Thymus (tissue), 11 donors: Measurements from ENCODE around the gene TCF7L1. TPM values are rescaled to one million over a fixed set of nuclear protein-coding genes. Genes with fewer than 3 reads are reported as not detected.
"Not testable (repeated sequence)": the region's sequence is repeated elsewhere in the genome, so short reads cannot be mapped to it uniquely, and the experiment has no call there.

ENCODE experiments used
- DNase-seq, 9 donors: peaks; one replicate each; pipeline ENCODE4 v3.0.0-alpha.2; 2013; ENCODE audit warnings: low spot score in 9 of 9, low read depth in 6 of 9, missing footprints in 1 of 9
- H3K27ac ChIP-seq, 2 donors: one replicate each; pipeline ENCODE4 v1.5.1; 2013; ENCODE audit warnings: control low read depth in 1 of 2, low read depth in 1 of 2, low read length in 1 of 2, mild to moderate bottlenecking in 1 of 2, moderate library complexity in 1 of 2
- H3K27me3 ChIP-seq, 2 donors: one replicate each; pipeline ENCODE4 v1.5.1; 2013; ENCODE audit warnings: low read length in 1 of 2; ENCODE audit not compliant: control insufficient read depth in 2 of 2, insufficient read depth in 1 of 2
- H3K36me3 ChIP-seq, 2 donors: one replicate each; pipeline ENCODE4 v1.5.1; 2013; ENCODE audit warnings: low read length in 1 of 2, mild to moderate bottlenecking in 1 of 2, moderate library complexity in 1 of 2; ENCODE audit not compliant: control insufficient read depth in 2 of 2, insufficient read depth in 2 of 2
- H3K4me1 ChIP-seq, 2 donors: one replicate each; pipeline ENCODE4 v1.5.1; 2013; ENCODE audit warnings: low read length in 2 of 2; ENCODE audit not compliant: control insufficient read depth in 2 of 2, insufficient read depth in 2 of 2
- H3K4me3 ChIP-seq, 2 donors: one replicate each; pipeline ENCODE4 v1.5.1; 2013; ENCODE audit warnings: low read length in 2 of 2, control low read depth in 1 of 2, mild to moderate bottlenecking in 1 of 2
- H3K9me3 ChIP-seq, 2 donors: one replicate each; pipeline ENCODE4 v1.5.1; 2013; ENCODE audit warnings: low read length in 1 of 2, mild to moderate bottlenecking in 1 of 2; ENCODE audit not compliant: control insufficient read depth in 2 of 2, insufficient read depth in 1 of 2
- WGBS: extraction: QIAGEN DNeasy Blood & Tissue Kit; methylation state at CpG from one replicate; pipeline ENCODE4 v1.1.7; 2013; 5-methylcytosine and 5-hydroxymethylcytosine counted together
- polyA plus RNA-seq: library from polyadenylated mRNA; stranded (reverse); fragments of 200-250 nt; gene quantifications from one replicate; pipeline ENCODE4 v1.2.3, GENCODE V29; 2013
- total RNA-seq: library from RNA; stranded (reverse); fragments of 120-200 nt; gene quantifications from one replicate; pipeline ENCODE4 v1.2.4, GENCODE V29; 2013
- donor health status: healthy.

The TCF7L1 gene
- total and polyA plus RNA-seq, 2 donors, result 0.90 to 6.6 TPM

- WGBS, result 98% methylated on average over 30 of the region's 30 CpGs
- Histone ChIP-seq H3K27ac (no peak overlapping the region), H3K9me3 (no peaks in the 10 kb centered on the region), H3K4me1 (no peaks in the 10 kb centered on the region), H3K4me3 (no peak overlapping the region), H3K36me3 (peaks cover 10 to 29% of the 10 kb centered on the region in 2 donors), H3K27me3 (no peaks in the 10 kb centered on the region)
- DNase-seq, result no peak
Observed at GRCh38 chr2:85341269-85342029, 208.3 kb downstream of the TCF7L1 start.

DNA sequence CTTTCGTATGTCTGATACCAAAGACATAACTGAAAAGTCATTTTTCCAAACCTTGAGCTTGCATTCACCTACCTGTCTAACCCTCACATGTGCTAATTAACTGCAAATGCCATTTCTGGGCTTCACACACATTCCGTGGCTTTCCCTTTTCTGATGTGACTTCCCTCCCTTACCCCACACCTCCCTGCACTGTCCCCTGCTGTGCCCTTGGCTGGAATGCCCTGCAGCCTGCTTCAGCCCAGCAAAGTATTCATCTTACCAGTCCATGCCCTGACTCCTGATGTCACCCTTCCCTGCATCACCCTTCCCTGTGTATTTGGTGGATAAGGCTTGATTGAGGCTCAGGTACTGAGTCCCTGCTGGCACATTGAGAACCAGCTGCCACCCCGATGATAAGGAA is 209.0 kb downstream of the TCF7L1 start:
- peaks cover 16 to 29% of the 10 kb centered on the region in 2 donors for H3K36me3 ChIP-seq
- WGBS, result 97% methylated on average over 3 of the region's 3 CpGs
- no peaks in the 10 kb centered on the region for H3K4me1 ChIP-seq
- no peak for DNase-seq
- H3K27ac ChIP-seq, result no peak overlapping the region
- no peak overlapping the region for H3K4me3 ChIP-seq
- no peaks in the 10 kb centered on the region for H3K9me3 ChIP-seq
- no peaks in the 10 kb centered on the region for H3K27me3 ChIP-seq

GRCh38 chr2:85343207-85343895 is 210.2 kb downstream of the TCF7L1 start:
- 98% methylated on average over 10 of the region's 10 CpGs for WGBS
- not testable (repeated sequence) for H3K27me3 ChIP-seq, DNase-seq, H3K4me3 ChIP-seq, H3K4me1 ChIP-seq, H3K27ac ChIP-seq, H3K9me3 ChIP-seq
- H3K36me3 ChIP-seq, result peaks cover 19 to 33% of the 10 kb centered on the region in 2 donors

- Histone ChIP-seq H3K4me3 (no peak overlapping the region), H3K27ac (no peak overlapping the region), H3K4me1 (no peaks in the 10 kb centered on the region), H3K9me3 (no peaks in the 10 kb centered on the region), H3K27me3 (no peaks in the 10 kb centered on the region), H3K36me3 (peaks cover 25 to 39% of the 10 kb centered on the region in 2 donors)
- WGBS, result 97% methylated on average over 14 of the region's 14 CpGs
- DNase-seq, result no peak
Observed at GRCh38 chr2:85344356-85344954, 211.3 kb downstream of the TCF7L1 start.

DNA sequence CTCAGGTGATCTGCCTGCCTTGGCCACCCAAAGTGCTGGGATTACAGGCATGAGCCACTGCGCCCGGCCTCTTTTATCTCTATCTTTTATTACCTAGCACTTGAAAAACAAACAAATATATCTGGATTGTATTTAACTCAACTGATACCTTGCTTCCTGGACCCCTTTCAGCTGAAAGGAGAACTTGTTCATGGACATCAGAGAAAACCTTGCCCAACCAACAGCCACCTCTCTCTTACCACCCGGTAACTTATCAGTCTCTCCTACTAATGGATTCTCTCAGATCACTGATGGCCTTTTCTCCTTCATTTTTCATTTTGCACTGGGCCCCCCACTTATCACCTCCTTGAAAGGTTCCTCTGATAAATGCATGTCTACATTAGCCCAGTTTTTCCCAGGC is 214.4 kb downstream of the TCF7L1 start:
- peaks cover 46 to 60% of the 10 kb centered on the region in 2 donors for H3K36me3 ChIP-seq
- no peak overlapping the region for H3K4me3 ChIP-seq
- H3K9me3 ChIP-seq, result no peaks in the 10 kb centered on the region
- no peaks in the 10 kb centered on the region for H3K4me1 ChIP-seq
- H3K27me3 ChIP-seq, result no peaks in the 10 kb centered on the region
- no peak overlapping the region for H3K27ac ChIP-seq
- DNase-seq, result no peak
- WGBS, result 97% methylated on average over 3 of the region's 3 CpGs

- Histone ChIP-seq H3K9me3 (no peaks in the 10 kb centered on the region), H3K27ac (peak overlapping the region; percentile 81 to 89), H3K27me3 (no peaks in the 10 kb centered on the region), H3K36me3 (peaks cover 33 to 35% of the 10 kb centered on the region in 2 donors), H3K4me1 (peaks cover 8 to 21% of the 10 kb centered on the region in 2 donors), H3K4me3 (peak overlapping the region; percentile 67 to 71)
- peak in 3 of 9 donors; percentile 1 to 5 (median 4) for DNase-seq
- WGBS, result 65% methylated on average over 16 of the region's 16 CpGs
Observed at GRCh38 chr2:85353876-85354285, 220.7 kb downstream of the TCF7L1 start.

GRCh38 chr2:85354286-85355072 is 221.3 kb downstream of the TCF7L1 start, which contains the start of the genes ELMOD3 and RETSAT:
Gene ELMOD3 (plus strand): TSS chr2:85354769. CDS start chr2:85357199, 2,430 bp downstream.
Gene RETSAT (minus strand): TSS chr2:85354528. CDS start chr2:85354507, 21 bp downstream.
- H3K27ac ChIP-seq, result peak within 1 kb of the TSS; percentile 81 to 89
- WGBS, result under 1% methylated on average over 42 of the region's 42 CpGs
- no peaks in the 10 kb centered on the region for H3K9me3 ChIP-seq
- H3K36me3 ChIP-seq, result peaks cover 27 to 29% of the 10 kb centered on the region in 2 donors
- H3K27me3 ChIP-seq, result no peaks in the 10 kb centered on the region
- peak; percentile 97 to 100 (median 99) for DNase-seq
- peak within 1 kb of the TSS; percentile 67 to 71 for H3K4me3 ChIP-seq
- peaks cover 8 to 21% of the 10 kb centered on the region in 2 donors for H3K4me1 ChIP-seq

DNA sequence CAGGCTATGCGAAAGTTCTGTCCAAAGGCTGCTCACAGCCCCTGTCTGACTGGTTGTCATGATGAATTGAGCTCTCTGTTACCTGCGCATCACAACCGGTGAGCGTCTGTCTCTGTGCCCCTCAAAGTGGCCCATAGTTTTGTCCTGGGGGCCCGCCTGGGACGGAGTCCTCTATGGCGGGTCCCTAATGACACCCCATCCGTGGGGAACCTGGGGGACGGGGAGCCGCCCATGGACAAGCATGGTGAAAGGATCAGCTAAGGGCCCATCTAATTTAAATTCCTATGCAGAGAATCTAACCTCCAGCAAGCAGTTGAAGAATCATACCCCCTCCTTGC is 221.8 kb downstream of the TCF7L1 start:
- peaks cover 21 to 27% of the 10 kb centered on the region in 2 donors for H3K36me3 ChIP-seq
- no peaks in the 10 kb centered on the region for H3K27me3 ChIP-seq
- no peak for DNase-seq
- peaks cover 8 to 21% of the 10 kb centered on the region in 2 donors for H3K4me1 ChIP-seq
- peak overlapping the region; percentile 72 to 81 for H3K27ac ChIP-seq
- H3K9me3 ChIP-seq, result no peaks in the 10 kb centered on the region
- 27% methylated on average over 10 of the region's 10 CpGs for WGBS
- peak overlapping the region; percentile 67 to 71 for H3K4me3 ChIP-seq
